Umbilical cord (tissue), 2 donors: ENCODE data around the gene MOG. TPM values are rescaled to one million over a fixed set of nuclear protein-coding genes. Genes with fewer than 3 reads are reported as not detected.
A peak's percentile ranks its signal among the peaks of the same experiment; 100 is the strongest.
"Not testable (repeated sequence)": the region's sequence is repeated elsewhere in the genome, so short reads cannot be mapped to it uniquely, and the experiment has no call there.

Experiments used
- DNase-seq: peaks from one replicate; pipeline ENCODE4 v3.0.0-alpha.2; 2015; ENCODE audit warnings: low spot score
- total RNA-seq: library from RNA; depleted of rRNA; stranded (reverse); fragments of >200 nt; gene quantifications from one replicate; pipeline ENCODE4 v1.2.3, GENCODE V29; 2014; ENCODE audit warnings: low replicate concordance; ENCODE audit not compliant: insufficient read depth

The MOG gene
- total RNA-seq, 1 donor from 2014 or later, result 2.9 TPM

DNA sequence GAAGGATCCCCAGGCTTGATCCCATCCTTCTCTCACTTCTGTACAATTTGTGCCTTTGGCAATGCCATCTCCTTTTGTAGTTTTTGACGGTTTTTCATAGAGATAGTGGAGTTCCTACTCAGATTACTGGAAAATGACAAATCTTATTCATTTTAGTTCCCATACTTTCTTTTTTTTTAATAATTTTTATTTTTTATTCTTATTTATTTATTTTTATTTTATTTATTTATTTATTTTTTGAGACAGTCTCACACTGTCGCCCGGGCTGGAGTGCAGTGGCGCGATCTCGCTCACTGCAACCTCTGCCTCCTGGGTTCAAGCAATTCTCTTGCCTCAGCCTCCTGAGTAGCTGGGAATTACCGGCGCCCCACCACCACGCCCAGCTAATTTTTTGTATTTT, 19.6 kb upstream of the MOG start:
- DNase-seq, result no peak

GRCh38 chr6:29641430-29642148, 15.3 kb upstream of the MOG start:
- DNase-seq, result no peak

DNA sequence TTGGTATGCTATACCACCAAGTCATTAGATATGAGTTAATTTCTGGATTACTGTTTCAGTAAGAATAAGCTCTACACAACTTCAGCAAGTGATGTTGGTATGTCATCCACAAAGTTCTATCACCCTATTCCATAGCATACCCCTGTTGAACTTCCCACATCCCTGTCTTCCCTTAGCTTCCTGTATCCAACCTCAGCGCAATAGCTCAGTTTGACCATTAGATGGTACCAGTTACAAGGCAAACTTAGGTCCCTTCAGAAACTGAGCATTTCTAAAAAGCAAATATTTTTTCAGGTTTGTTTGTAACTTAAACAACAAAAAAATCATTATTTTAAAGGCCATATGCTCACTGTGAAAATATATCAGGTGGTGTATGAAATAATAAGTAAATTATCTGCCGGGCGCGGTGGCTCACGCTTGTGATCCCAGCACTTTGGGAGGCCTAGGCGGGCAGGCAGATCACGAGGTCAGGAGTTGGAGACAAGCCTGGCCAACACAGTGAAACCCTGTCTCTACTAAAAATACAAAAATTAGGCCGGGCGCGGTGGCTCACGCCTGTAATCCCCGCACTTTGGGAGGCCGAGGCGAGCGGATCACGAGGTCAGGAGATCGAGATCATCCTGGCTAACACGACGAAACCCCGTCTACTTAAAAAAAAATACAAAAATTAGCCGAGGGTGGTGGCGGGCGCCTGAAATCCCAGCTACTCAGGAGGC, 8.8 kb upstream of the MOG start:
- no peak for DNase-seq

DNA sequence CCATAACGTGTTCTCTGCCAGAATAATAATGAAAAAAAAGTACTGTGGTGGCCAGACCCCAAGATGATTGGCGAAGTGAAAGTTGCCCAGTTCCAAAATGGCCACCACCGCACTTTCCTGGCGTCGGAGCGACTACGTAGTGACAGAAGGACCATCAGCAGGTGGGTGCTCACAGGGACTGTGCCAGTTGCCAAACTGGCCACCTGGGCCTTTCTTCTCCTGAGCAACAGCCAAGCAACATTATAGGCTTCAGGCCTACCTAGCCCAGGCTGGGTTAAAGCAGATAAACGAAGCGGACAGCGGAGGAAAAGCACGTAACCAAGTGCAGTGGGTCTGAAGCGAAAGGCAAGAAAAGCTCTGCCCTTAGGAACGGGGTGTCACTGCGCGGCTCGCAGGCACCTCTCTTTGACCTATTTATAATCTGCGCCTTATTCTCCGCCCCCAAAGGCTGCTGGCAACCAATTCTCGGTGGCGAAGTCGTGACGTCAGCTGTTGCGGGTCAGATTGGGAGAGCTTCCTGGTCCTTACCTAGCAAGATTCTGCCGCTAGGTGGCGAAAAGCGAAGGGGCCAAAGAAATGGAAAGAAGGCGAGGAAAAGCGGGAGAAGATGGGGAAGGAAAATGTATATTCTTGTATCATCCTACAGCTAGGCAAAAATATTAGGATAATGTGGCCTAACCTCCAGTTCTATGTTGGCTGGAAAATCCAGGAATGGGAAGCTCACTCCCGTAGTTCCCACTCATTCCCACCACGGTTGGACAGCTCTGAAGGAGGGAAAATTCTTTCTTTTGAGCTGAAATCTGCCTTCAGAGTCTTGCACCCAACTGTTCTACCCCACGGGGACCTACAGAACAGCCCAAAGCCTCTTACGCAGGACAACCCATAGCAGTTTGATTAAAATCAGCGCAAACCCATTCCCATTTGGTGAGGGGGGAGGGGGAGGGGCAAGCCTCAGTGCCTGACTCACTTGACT, 6.9 kb upstream of the MOG start:
- peak; percentile 98 for DNase-seq

DNA sequence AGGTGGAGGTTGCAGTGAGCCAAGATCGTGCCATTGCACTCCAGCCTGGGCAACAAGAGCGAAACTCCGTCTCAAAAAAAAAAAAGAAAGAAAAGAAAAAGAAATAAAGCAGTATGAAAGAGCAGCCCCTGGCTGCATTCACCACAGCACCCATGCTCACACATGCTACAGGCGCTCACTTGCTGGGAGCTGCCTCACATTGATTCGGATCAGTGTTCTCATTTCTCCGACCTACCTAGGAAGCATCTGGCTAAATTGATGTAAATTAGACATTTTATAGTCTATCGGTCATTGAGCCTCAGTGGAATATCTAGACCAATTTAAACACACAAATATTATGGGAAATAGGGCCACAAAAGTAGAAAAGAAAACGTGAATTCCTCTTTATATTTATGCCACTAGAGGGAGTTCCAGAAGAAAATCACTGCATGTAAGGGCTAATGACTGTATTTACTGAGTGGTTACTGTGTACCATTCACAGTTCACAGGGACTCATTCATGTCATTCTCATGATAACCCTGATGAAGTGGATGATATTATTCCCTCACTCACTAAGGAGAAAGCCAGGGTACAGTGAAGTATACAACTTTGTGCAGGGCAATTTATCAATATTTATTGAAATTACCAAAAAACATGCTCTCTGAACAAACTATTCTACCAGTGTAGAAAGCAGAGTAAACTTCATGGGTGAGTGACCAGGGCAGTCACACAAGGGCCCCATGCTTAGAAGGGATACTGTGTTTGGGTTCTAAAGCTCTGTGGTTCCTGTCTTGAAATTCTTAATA, 5.3 kb upstream of the MOG start:
- peak; percentile 21 for DNase-seq

GRCh38 chr6:29652198-29652584, 4.7 kb upstream of the MOG start:
- no peak for DNase-seq

DNA sequence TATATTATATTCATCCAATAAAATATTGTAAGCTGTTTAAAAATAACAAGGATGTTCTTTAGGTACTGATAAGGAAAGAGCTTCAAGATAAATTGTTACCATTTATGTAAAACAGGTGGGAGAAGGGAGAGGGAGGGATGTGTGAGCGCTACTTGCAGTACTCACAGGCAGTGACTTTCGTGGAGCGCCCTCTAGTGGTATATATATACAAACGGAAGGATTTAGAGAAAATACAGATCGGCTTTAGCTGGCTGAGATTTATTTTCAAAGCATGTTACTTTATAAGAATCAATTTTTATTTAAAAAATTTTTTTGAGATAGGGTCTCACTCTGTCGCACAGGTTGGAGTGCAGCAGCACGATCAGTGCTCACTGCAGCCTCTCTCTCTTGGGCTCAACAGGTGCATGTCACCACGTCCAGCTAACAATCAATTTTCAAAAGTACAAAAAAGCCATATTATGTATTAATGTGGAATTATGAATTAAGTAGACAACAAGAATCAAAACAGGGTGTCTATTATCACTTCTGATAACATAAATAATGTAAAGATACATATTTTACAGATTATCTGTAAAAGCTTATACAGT, 3.3 kb upstream of the MOG start:
- peak; percentile 69 for DNase-seq

GRCh38 chr6:29655658-29656057, 1.2 kb upstream of the MOG start:
- DNase-seq, result no peak

DNA sequence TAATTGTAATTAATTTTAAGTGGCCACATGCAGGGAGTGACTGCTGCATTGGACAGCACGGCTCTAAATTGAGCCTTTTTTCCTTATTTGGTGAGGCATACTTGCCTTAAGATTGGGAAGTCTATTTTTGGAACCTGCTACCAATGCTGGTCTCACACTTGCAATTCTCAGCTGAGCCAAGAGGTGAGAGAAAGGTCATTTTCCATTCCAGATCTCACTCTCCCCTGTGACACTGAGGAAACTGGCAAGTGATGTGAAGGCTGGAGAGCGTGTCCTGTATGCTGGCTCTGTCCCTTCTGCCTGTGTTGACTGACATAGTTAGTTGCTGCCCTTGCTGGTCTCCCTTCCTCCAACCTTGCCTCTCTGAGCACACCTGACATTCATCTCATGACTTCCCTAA, 735 bp upstream of the MOG start:
- no peak for DNase-seq

GRCh38 chr6:29661071-29661470, 4.2 kb downstream of the MOG start:
- no peak for DNase-seq

DNA sequence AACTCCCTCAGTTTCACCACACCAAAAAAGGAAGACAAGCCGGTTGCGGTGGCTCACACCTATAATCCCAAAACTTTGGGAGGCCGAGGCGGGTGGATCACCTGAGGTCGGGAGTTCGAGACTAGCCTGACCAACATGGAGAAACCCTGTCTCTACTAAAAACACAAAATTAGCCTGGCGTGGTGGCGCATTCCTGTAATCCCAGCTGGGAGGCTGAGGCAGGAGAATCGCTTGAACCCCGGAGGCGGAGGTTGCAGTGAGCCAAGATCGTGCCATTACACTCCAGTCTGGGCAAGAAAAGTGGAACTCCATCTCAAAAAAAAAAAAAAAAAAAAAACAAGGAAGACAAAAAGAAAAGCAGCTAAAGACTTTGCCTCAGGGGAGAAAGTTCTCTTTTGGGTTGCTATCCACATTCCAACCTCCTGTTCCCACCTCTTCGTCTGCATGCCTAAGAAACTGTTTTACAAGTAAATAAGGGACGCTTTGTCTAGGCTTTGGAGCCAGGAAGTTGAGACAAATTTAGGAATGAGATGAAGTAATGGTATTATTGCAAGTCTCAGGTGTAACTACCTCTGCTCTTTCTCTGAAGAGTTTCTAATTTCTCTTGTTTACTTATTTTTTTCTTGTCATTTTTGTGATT, 4.7 kb downstream of the MOG start:
- DNase-seq, result peak; percentile 24

- DNase-seq, result peak; percentile 18
Observed at GRCh38 chr6:29663300-29664042, 6.6 kb downstream of the MOG start.

- peak; percentile 6 for DNase-seq
Observed at GRCh38 chr6:29665942-29666825, 9.3 kb downstream of the MOG start.

DNA sequence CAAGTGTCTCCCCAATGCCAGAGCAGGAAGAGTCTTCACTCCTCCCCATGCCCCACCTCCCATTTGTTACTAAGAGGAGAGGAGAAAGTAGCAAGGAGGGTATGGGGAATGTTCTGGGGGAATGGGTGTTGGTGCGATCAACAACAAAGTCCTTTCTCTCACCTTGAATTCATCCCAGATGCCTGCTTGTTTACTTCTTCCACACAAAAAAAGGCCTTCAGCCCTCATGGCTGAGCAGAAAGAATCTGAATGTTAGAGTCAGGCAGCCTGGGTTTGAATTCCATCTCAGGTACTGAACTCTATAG, 9.9 kb downstream of the MOG start:
- no peak for DNase-seq

- no peak for DNase-seq
Observed at GRCh38 chr6:29667158-29667557, 10.3 kb downstream of the MOG start.

DNA sequence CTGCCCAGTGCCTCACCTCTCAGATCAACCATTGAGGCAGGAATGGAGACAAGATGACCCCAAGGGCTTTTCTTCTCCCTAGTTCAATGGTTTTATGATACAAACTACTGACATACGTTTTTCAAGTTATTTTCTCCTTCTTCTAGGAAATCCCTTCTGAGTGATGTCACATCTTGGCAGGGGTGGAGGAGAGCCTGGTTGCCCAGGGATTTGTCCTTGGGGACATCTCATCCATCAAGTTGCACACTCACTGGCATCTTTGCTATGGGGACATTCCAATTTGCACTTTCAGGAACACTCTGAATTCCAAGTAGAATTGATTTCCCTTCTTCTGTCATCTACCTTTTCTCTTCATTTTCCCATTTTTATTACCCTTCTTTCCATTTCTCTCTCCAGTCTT, 14.1 kb downstream of the MOG start:
- DNase-seq, result no peak

GRCh38 chr6:29672116-29672515, 15.2 kb downstream of the MOG start:
- DNase-seq, result not testable (repeated sequence)

DNA sequence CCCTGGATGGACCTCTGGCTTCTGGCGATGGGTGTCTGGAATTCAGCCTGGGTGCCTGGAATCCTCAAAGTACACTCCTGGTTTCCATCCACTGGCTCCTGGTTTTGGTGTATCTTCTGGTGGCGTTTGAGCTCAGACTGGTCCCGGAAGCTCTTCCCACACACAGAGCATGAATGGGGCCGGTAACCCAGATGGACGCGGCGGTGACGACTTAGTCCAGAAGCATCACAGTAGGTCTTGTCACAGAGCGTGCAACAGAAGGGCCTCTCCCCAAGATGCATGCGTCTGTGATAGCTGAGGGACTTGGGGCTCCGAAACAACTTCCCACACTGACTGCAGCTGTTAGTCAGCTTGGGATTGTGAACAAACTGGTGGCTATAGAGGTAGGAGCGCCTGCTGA, 16.3 kb downstream of the MOG start:
- no peak for DNase-seq

DNA sequence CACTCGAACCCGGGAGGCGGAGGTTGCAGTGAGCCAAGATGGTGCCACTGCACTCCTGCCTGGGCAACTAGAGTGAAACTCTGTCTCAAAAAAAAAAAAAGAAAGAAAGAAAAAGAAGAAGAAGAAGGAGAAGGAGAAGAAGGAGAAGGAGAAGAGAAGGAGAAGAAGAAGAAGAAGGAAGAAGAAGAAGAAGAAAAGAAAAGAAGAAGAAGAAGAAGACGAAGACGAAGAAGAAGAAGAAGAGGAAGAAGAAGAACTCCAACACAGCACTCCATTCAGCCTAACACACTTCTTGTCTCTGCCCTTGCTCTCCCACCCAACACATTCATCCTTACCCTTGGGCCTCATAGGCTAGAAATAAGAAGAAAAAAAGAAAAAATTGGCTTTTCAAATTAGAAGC, 17.1 kb downstream of the MOG start:
- no peak for DNase-seq
